Tibial nerve (tissue), 4 donors: Measurements from ENCODE around the gene TTC7B.

Source experiments
- EP300 ChIP-seq, 2 donors: sonication (generic); formaldehyde crosslinking; IDR thresholded peaks; one replicate each; pipeline ENCODE4 v1.6.1; 2017; ENCODE audit warnings: antibody characterized with exemption in 2 of 2, mild to moderate bottlenecking in 1 of 2
- TF ChIP-seq, protein P1 (sequence below), 5 experiments: fragments of 200-600 bp in 3 of 5; fragments of 450-650 bp in 2 of 5; sonication (generic) in 3 of 5; IDR thresholded peaks; one replicate each; pipeline ENCODE4 v1.5.1; 2016 to 2019; ENCODE audit warnings: antibody characterized with exemption in 5 of 5, mild to moderate bottlenecking in 3 of 5, moderate library complexity in 2 of 5

DNA sequence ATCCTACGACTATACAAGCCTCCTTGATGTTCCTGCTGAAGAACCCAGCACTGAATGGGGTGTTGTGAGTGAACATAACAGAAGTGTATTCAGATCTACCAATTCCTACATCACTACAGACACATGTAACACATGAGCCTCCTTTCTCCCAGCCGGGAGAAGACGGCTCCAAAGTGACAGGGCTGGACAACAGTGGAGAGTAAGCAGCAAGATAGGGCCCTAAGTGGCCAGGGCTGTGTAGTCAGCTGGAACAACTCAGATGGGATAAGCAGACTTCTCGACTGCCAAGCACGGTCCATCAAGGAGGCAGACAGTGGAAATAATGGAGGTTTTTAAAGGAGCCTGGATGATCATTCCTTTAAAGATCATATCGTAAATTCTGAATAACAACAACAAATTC is 73.5 kb downstream of the TTC7B start:
- TF ChIP-seq, protein P1, sequence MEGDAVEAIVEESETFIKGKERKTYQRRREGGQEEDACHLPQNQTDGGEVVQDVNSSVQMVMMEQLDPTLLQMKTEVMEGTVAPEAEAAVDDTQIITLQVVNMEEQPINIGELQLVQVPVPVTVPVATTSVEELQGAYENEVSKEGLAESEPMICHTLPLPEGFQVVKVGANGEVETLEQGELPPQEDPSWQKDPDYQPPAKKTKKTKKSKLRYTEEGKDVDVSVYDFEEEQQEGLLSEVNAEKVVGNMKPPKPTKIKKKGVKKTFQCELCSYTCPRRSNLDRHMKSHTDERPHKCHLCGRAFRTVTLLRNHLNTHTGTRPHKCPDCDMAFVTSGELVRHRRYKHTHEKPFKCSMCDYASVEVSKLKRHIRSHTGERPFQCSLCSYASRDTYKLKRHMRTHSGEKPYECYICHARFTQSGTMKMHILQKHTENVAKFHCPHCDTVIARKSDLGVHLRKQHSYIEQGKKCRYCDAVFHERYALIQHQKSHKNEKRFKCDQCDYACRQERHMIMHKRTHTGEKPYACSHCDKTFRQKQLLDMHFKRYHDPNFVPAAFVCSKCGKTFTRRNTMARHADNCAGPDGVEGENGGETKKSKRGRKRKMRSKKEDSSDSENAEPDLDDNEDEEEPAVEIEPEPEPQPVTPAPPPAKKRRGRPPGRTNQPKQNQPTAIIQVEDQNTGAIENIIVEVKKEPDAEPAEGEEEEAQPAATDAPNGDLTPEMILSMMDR (IDR thresholded peaks at IDR 0.05), result no peak
- TF ChIP-seq EP300 (IDR thresholded peaks at IDR 0.05), result no peak
